Panc1 (cell line): ENCODE results near the gene CAPNS1. TPM values are rescaled to one million over a fixed set of nuclear protein-coding genes. Genes with fewer than 3 reads are reported as not detected.

Experiments
- ATAC-seq: fragments of 200-7000 bp; cut with Tn5 transposase; 2 replicates; pipeline ENCODE4 v1.9.1; 2020; ENCODE audit warnings: mild to moderate bottlenecking, moderate library complexity
- BruUV-seq: library from RNA; stranded (reverse); fragments of 400-500 nt; replicated peaks from 2 replicates; lab custom pipeline; 2021; lab: Mats Ljungman, UMichigan
- CTCF ChIA-PET: fragments of 300-600 bp; sonication (Branson Sonifier 250); formaldehyde crosslinking; loops from one replicate; lab custom pipeline; 2022; ENCODE audit warnings: antibody characterized with exemption; lab: Charles Lee
- POLR2A ChIA-PET: fragments of 300-600 bp; sonication (Branson Sonifier 250); formaldehyde crosslinking; loops from one replicate; lab custom pipeline; 2022; ENCODE audit warnings: antibody characterized with exemption; lab: Charles Lee
- DNase-seq: peaks from one replicate; pipeline ENCODE4 v3.0.0-alpha.2; 2010; ENCODE audit warnings: low read depth, low spot score
- H3K27ac ChIP-seq: 2 replicates; pipeline ENCODE4 v1.5.1; 2011; ENCODE audit warnings: mild to moderate bottlenecking, low read length, inconsistent platforms
- H3K27me3 ChIP-seq: fragments of 200-500 bp; sonication (Bioruptor generic); 2 replicates; pipeline ENCODE4 v1.6.0; 2014; ENCODE audit warnings: low read length, inconsistent platforms; ENCODE audit not compliant: control insufficient read depth, insufficient read depth
- H3K36me3 ChIP-seq: fragments of 200-500 bp; sonication (Bioruptor generic); 2 replicates; pipeline ENCODE4 v1.5.1; 2014; ENCODE audit warnings: inconsistent platforms, mild to moderate bottlenecking, low read length, moderate library complexity; ENCODE audit not compliant: control insufficient read depth, insufficient read depth
- H3K4me1 ChIP-seq: 2 replicates; pipeline ENCODE4 v1.5.1; 2011; ENCODE audit warnings: inconsistent platforms, mild to moderate bottlenecking, low read length, moderate library complexity; ENCODE audit not compliant: control insufficient read depth, insufficient read depth
- H3K4me3 ChIP-seq, 2 experiments: 2 replicates each; pipeline ENCODE4 v1.5.1; 2011 to 2012; ENCODE audit warnings: low read depth in 2 of 2, low read length in 2 of 2, mild to moderate bottlenecking in 2 of 2, inconsistent platforms in 1 of 2, moderate library complexity in 1 of 2
- H3K9me3 ChIP-seq: fragments of 200-500 bp; sonication (Bioruptor generic); 2 replicates; pipeline ENCODE4 v1.5.1; 2014; ENCODE audit warnings: low read depth, mild to moderate bottlenecking, inconsistent platforms, low read length, moderate library complexity; ENCODE audit not compliant: control insufficient read depth, insufficient read depth
- CTCF ChIP-seq: fragments of 450-650 bp; IDR thresholded peaks from 2 replicates; pipeline ENCODE4 v1.5.1; 2017; ENCODE audit warnings: mild to moderate bottlenecking
- POLR2AphosphoS5 ChIP-seq: IDR thresholded peaks from 2 replicates; pipeline ENCODE4 v1.6.1; 2012; ENCODE audit warnings: mild to moderate bottlenecking, low read depth, low read length, moderate library complexity
- REST ChIP-seq, 2 experiments: IDR thresholded peaks; 2 replicates each; pipeline ENCODE4 v1.6.1; 2011 to 2012; ENCODE audit warnings: low read depth in 2 of 2, control low read depth in 1 of 2, low read length in 1 of 2, mild to moderate bottlenecking in 1 of 2, moderate library complexity in 1 of 2; ENCODE audit not compliant: insufficient read depth in 1 of 2
- SIN3A ChIP-seq: IDR thresholded peaks from 2 replicates; pipeline ENCODE4 v1.6.1; 2012; ENCODE audit warnings: low read depth, mild to moderate bottlenecking, low read length, moderate library complexity, borderline replicate concordance; ENCODE audit not compliant: insufficient read depth
- in situ Hi-C: cut with HindIII; loops from 2 replicates; pipeline ENCODE4 v1.10.0; 2016; ENCODE audit warnings: low sequenced_read_pairs, low pct_unique_long_range_greater_than_20kb
- intact Hi-C: fragments of 100-400 bp; cut with micrococcal nuclease; formaldehyde crosslinking; loops from one replicate; pipeline ENCODE4 v1.10.0; 2022; ENCODE audit not compliant: unreplicated experiment
- total RNA-seq: library from RNA; stranded (reverse); gene quantifications from one replicate; pipeline ENCODE4 v1.2.1, GENCODE V29; 2021; ENCODE audit not compliant: unreplicated experiment

The CAPNS1 gene
- total RNA-seq, 1 experiment from 2014 or later: 1,158 TPM

DNA sequence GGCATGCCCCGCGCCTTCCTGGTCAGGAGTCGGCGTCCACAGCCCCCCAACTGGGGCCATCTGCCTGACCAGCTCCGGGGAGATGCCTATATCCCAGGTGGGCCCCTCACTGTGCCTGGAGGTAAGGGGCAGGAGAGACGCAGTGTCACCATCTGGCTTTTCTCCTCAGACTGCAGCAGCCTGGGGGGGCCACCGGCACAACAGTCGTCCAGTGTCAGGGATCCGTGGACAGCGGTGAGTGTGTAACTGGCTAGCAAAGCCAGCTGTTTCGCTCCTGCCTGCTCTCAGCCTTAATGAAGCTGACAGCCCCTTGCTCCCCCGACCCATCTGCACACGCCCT is 28.7 kb upstream of the CAPNS1 start:
- BruUV-seq: TSS peak; percentile 22
- POLR2A ChIA-PET: interaction anchor here (0.6 kb wide), 1 partner anchor 231 kb away, joined by 5 read pairs; no protein-coding TSS in a partner anchor
- ATAC-seq (no peak), DNase-seq (no peak)
- H3K4me3 ChIP-seq: no peak overlapping the region
- in situ Hi-C loops (no loop called here), intact Hi-C loops (no loop called here)
- H3K27ac ChIP-seq: no peak overlapping the region
- CTCF ChIA-PET: interaction anchor here (0.5 to 0.6 kb wide), 2 partner anchors 248 to 459 kb away, joined by 7 to 13 read pairs; no protein-coding TSS in a partner anchor
- no peak for TF ChIP-seq SIN3A
- no peaks in the 10 kb centered on the region for H3K27me3 ChIP-seq
- H3K36me3 ChIP-seq: no peaks in the 10 kb centered on the region; the same call in 1 of the 2 replicates
- peaks cover 7% of the 10 kb centered on the region for H3K4me1 ChIP-seq
- H3K9me3 ChIP-seq: no peaks in the 10 kb centered on the region

- ATAC-seq (no peak), DNase-seq (no peak)
- TF ChIP-seq POLR2AphosphoS5: no peak
- CTCF ChIA-PET: no interaction called here
- peaks cover 14% of the 10 kb centered on the region for H3K4me1 ChIP-seq
- no peaks in the 10 kb centered on the region for H3K9me3 ChIP-seq
- POLR2A ChIA-PET: no interaction called here
- no TSS peak for BruUV-seq
- no peaks in the 10 kb centered on the region for H3K27me3 ChIP-seq
- peaks cover 3% of the 10 kb centered on the region; the same call in 1 of the 2 replicates for H3K36me3 ChIP-seq
- no peak overlapping the region for H3K27ac ChIP-seq
- intact Hi-C loops (no loop called here), in situ Hi-C loops (no loop called here)
- H3K4me3 ChIP-seq: no peak overlapping the region
These were observed 27.2 kb upstream of the CAPNS1 start for GRCh38 chr19:36112678-36113077.

- Histone ChIP-seq H3K9me3 (no peaks in the 10 kb centered on the region), H3K36me3 (peaks cover 3% of the 10 kb centered on the region; the same call in 1 of the 2 replicates), H3K4me3 (peak overlapping the region; percentile 85 to 96), H3K4me1 (peaks cover 14% of the 10 kb centered on the region), H3K27me3 (no peaks in the 10 kb centered on the region), H3K27ac (peak overlapping the region; percentile 92)
- CTCF ChIA-PET: no interaction called here
- POLR2A ChIA-PET: no interaction called here
- TF ChIP-seq CTCF: no peak
- no peak for TF ChIP-seq REST (IDR thresholded peaks at IDR 0.05; ENCODE audit: insufficient read depth in 1 of 2, low read depth in 2 of 2, low read length in 1 of 2)
- TF ChIP-seq POLR2AphosphoS5: no peak
- no peak for DNase-seq
- no peak for ATAC-seq
- in situ Hi-C loops (no loop called here), intact Hi-C loops (no loop called here)
- no TSS peak for BruUV-seq
These were observed 26.4 kb upstream of the CAPNS1 start for GRCh38 chr19:36113425-36113824.
